HepG2 (cell line): ENCODE data around the gene PLA2G2A. TPM values are rescaled to one million over a fixed set of nuclear protein-coding genes. Genes with fewer than 3 reads are reported as not detected.

ENCODE experiments used
- ATAC-seq: fragments of 200-7000 bp; cut with Tn5 transposase; 3 replicates; pipeline ENCODE4 v1.9.1; 2020; ENCODE audit warnings: mild to moderate bottlenecking, moderate library complexity
- BruUV-seq: library from RNA; stranded (reverse); fragments of 400-500 nt; replicated peaks from 2 replicates; lab custom pipeline; 2021; lab: Mats Ljungman, UMichigan
- CTCF ChIA-PET: fragments of 300-600 bp; formaldehyde crosslinking; extraction: SDS; loops from one replicate; lab custom pipeline; 2021; ENCODE audit warnings: low total read pairs, inconsistent platforms, low intra/inter-chr PET ratio; lab: Yijun Ruan, JAX
- POLR2A ChIA-PET: fragments of 350-600 bp; sonication (Branson Sonifier 250); formaldehyde crosslinking; loops from one replicate; lab custom pipeline; 2020; ENCODE audit warnings: antibody characterized with exemption, inconsistent platforms; lab: Yijun Ruan, JAX
- DNase-seq: peaks from one replicate; pipeline ENCODE4 v3.0.0-alpha.2; 2015; ENCODE audit warnings: low spot score
- FAIRE-seq: peaks from 3 replicates; lab custom pipeline; 2011; peaks lifted over from hg19 to GRCh38; lab: Jason Lieb, UNC
- H2AFZ ChIP-seq: one replicate; pipeline ENCODE4 v1.6.1; 2011; ENCODE audit warnings: low read length, inconsistent platforms
- H3K27ac ChIP-seq: fragments of 300-600 bp; 3 replicates; pipeline ENCODE4 v1.8.0; 2011; ENCODE audit warnings: mixed run types, mild to moderate bottlenecking, mixed read lengths, low read length, inconsistent platforms; ENCODE audit not compliant: insufficient read depth; ENCODE audit errors: extremely low read length
- H3K27me3 ChIP-seq, 2 experiments: fragments of 200-600 bp in 1 of 2; 2 replicates in 1 of 2; 3 replicates in 1 of 2; pipeline versions ENCODE4 v1.6.0 to v1.8.0; 2011; ENCODE audit warnings: low read length in 2 of 2, mild to moderate bottlenecking in 2 of 2, moderate library complexity in 2 of 2, inconsistent platforms in 1 of 2; ENCODE audit not compliant: insufficient read depth in 2 of 2, control insufficient read depth in 1 of 2
- H3K36me3 ChIP-seq, 2 experiments: fragments of 200-600 bp in 1 of 2; replicated peaks in 1 of 2; 2 replicates in 1 of 2; 3 replicates in 1 of 2; pipeline versions ENCODE4 v1.5.1 to v1.8.0; 2011; ENCODE audit warnings: low read length in 2 of 2, inconsistent platforms in 1 of 2; ENCODE audit not compliant: insufficient read depth in 2 of 2, control insufficient read depth in 1 of 2
- H3K4me1 ChIP-seq: 2 replicates; pipeline ENCODE4 v1.5.1; 2012; ENCODE audit warnings: low read length, inconsistent platforms; ENCODE audit not compliant: insufficient read depth
- H3K4me2 ChIP-seq: 2 replicates; pipeline ENCODE4 v1.6.0; 2011; ENCODE audit warnings: low read depth, low read length, inconsistent platforms
- H3K4me3 ChIP-seq, 3 experiments: fragments of 200-600 bp in 1 of 3; sonication (generic), shearing (Covaris generic) in 1 of 3; replicated peaks in 1 of 3; 2 replicates each; pipeline ENCODE4 v1.5.1; 2011 to 2016; ENCODE audit warnings: low read length in 3 of 3, inconsistent platforms in 2 of 3, low read depth in 2 of 3, mild to moderate bottlenecking in 2 of 3, control low read depth in 1 of 3, mixed read lengths in 1 of 3; ENCODE audit not compliant: insufficient read depth in 1 of 3
- H3K79me2 ChIP-seq: one replicate; pipeline ENCODE4 v1.6.1; 2011; ENCODE audit warnings: low read length, inconsistent platforms; ENCODE audit not compliant: insufficient read depth
- H3K9ac ChIP-seq: 2 replicates; pipeline ENCODE4 v1.6.0; 2011; ENCODE audit warnings: mild to moderate bottlenecking, low read depth, low read length, inconsistent platforms; ENCODE audit not compliant: insufficient read depth
- H3K9me3 ChIP-seq: 2 replicates; pipeline ENCODE4 v1.5.1; 2012; ENCODE audit warnings: mild to moderate bottlenecking, low read length
- H4K20me1 ChIP-seq: 2 replicates; pipeline ENCODE4 v1.6.0; 2011; ENCODE audit warnings: inconsistent platforms, mild to moderate bottlenecking, low read length, moderate library complexity; ENCODE audit not compliant: insufficient read depth
- ESRRA ChIP-seq: sonication (generic); formaldehyde crosslinking; IDR thresholded peaks from 2 replicates; pipeline ENCODE4 v1.5.1; 2020; ENCODE audit warnings: mild to moderate bottlenecking, low read depth, missing genetic modification reagents
- KAT2B ChIP-seq: fragments of 150-350 bp; IDR thresholded peaks from 2 replicates; pipeline ENCODE4 v1.6.1; 2014; ENCODE audit warnings: low read depth, low read length, borderline replicate concordance
- KDM4B ChIP-seq: sonication (generic); formaldehyde crosslinking; IDR thresholded peaks from 2 replicates; pipeline ENCODE4 v1.4.0; 2020; ENCODE audit warnings: missing genetic modification reagents
- KLF16 ChIP-seq, 2 experiments: sonication (generic) in 1 of 2; formaldehyde crosslinking in 1 of 2; IDR thresholded peaks; 2 replicates each; pipeline versions ENCODE4 v1.6.1 to v1.8.0; 2016 to 2023; ENCODE audit warnings: missing genetic modification reagents in 2 of 2, missing compliant biosample characterization in 1 of 2
- MTA1 ChIP-seq: sonication (generic); formaldehyde crosslinking; IDR thresholded peaks from 2 replicates; pipeline ENCODE4 v1.4.0; 2020; ENCODE audit warnings: missing genetic modification reagents, mild to moderate bottlenecking, borderline replicate concordance
- SMAD3 ChIP-seq: sonication (generic); formaldehyde crosslinking; IDR thresholded peaks from 2 replicates; pipeline ENCODE4 v1.4.0; 2020; ENCODE audit warnings: missing genetic modification reagents
- TCF7 ChIP-seq: sonication (generic); IDR thresholded peaks from 2 replicates; pipeline ENCODE4 v1.6.1; 2016; ENCODE audit warnings: antibody characterized with exemption, low read depth
- TSC22D2 ChIP-seq: sonication (generic); formaldehyde crosslinking; IDR thresholded peaks from 2 replicates; pipeline ENCODE4 v1.5.1; 2020; ENCODE audit warnings: missing genetic modification reagents, mild to moderate bottlenecking, borderline replicate concordance
- ZMYM3 ChIP-seq: sonication (generic); formaldehyde crosslinking; IDR thresholded peaks from 2 replicates; pipeline ENCODE4 v1.5.1; 2020; ENCODE audit warnings: mild to moderate bottlenecking, missing genetic modification reagents
- ZNF251 ChIP-seq: sonication (generic); formaldehyde crosslinking; IDR thresholded peaks from 2 replicates; pipeline ENCODE4 v1.9.0; 2021; ENCODE audit warnings: mild to moderate bottlenecking, missing genetic modification reagents
- ZNF33B ChIP-seq: sonication (generic); formaldehyde crosslinking; IDR thresholded peaks from 2 replicates; pipeline ENCODE4 v1.5.1; 2020; ENCODE audit warnings: mild to moderate bottlenecking, missing genetic modification reagents
- ZNF674 ChIP-seq: sonication (generic); formaldehyde crosslinking; IDR thresholded peaks from 2 replicates; pipeline ENCODE4 v1.5.0; 2020; ENCODE audit warnings: low read depth, mild to moderate bottlenecking, missing genetic modification reagents
- ZNF713 ChIP-seq: sonication (generic); formaldehyde crosslinking; IDR thresholded peaks from 2 replicates; pipeline ENCODE4 v1.4.0; 2020; ENCODE audit warnings: mild to moderate bottlenecking, missing genetic modification reagents
- WGBS: methylation state at CpG from one replicate; pipeline ENCODE4 v1.1.6; 2017; ENCODE audit warnings: low lambda C conversion rate; 5-methylcytosine and 5-hydroxymethylcytosine counted together
- in situ Hi-C: cut with HindIII; loops from 2 replicates; pipeline ENCODE4 v1.10.0; 2017; ENCODE audit warnings: low pct_unique_long_range_greater_than_20kb; ENCODE audit not compliant: extremely low pct_ligation_motif_present
- intact Hi-C: fragments of 100-400 bp; cut with micrococcal nuclease; formaldehyde crosslinking; loops from one replicate; pipeline ENCODE4 v1.10.0; 2022; ENCODE audit not compliant: unreplicated experiment
- polyA plus RNA-seq, 8 experiments: library from polyadenylated mRNA; depleted of rRNA in 3 of 8; stranded (reverse) in 7 of 8; unstranded in 1 of 8; fragments of >200 nt; fragmentation: Illumina TruSeq in 4 of 8; extraction: Trizol in 4 of 8; gene quantifications; 2 replicates each; pipeline versions ENCODE4 v1.2.1 to v1.2.3, GENCODE V29; 2011 to 2016; ENCODE audit warnings: low read depth in 4 of 8, missing spikeins in 1 of 8, mixed read lengths in 1 of 8; ENCODE audit not compliant: insufficient read depth in 1 of 8
- total RNA-seq, 5 experiments: library from RNA; depleted of rRNA; stranded (reverse); fragments of >200 nt; fragmentation: Illumina TruSeq; extraction: Trizol; gene quantifications; 2 replicates each; pipeline ENCODE4 v1.2.3, GENCODE V29; 2016; ENCODE audit warnings: low read depth in 1 of 5
- TF ChIP-seq, protein P1 (sequence below), 2 experiments: sonication (generic) in 1 of 2; formaldehyde crosslinking in 1 of 2; IDR thresholded peaks; 2 replicates each; pipeline versions ENCODE4 v1.6.1 to v1.9.0; 2014 to 2022; ENCODE audit warnings: antibody characterized with exemption in 1 of 2, borderline replicate concordance in 1 of 2, inconsistent platforms in 1 of 2, low read depth in 1 of 2, missing genetic modification reagents in 1 of 2
- TF ChIP-seq, protein P2 (sequence below): sonication (generic); formaldehyde crosslinking; IDR thresholded peaks from 2 replicates; pipeline ENCODE4 v1.5.0; 2020; ENCODE audit warnings: mild to moderate bottlenecking, missing genetic modification reagents, borderline replicate concordance

The PLA2G2A gene
- total and polyA plus RNA-seq, 2 of the 13 experiments (the other 11 are each of a cell fraction or from before 2014, with no cell fraction given): 0.35 to 30.3 TPM

DNA sequence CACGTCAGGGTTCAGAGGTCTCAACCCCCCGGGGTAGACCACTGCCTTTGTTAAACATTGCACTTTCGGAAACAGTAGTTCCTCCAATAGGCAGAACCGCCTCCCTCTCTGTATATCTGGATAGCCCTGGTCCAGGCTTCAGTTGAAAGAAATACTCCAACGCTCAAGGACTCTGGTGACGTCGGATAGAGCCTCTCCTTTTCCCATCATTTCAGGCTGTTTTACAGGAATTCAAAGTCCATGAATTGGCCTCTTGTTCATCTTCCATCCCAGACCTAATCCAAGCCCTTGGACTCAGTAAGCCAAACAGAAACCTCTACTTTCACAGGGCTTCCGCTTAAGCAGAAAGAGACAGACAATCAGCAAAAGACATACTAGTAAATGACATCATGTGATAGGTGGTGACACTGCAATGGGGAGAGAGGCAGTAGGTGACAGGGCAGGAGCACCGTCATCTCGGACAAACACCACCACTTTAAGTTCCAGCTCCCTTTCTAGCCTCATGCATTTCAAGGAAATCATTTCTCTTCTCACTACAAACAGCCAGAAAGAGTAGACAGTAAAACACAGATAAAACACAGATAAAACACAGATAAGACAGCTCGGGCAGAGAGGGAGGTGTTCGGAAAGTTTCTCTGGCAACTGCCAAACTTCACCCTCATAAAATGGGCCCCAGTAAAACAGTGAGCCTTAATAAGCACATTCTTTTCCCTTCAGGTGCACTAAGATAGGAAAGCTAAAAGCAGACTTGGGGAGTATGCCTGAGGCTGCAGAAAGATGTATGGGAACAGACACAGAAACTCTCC is 2.3 kb upstream of the PLA2G2A start:
- Histone ChIP-seq H3K79me2 (no peaks in the 10 kb centered on the region), H3K36me3 (no peaks in the 10 kb centered on the region), H3K9me3 (no peaks in the 10 kb centered on the region), H3K27ac (peak overlapping the region; percentile 67), H3K4me2 (peak overlapping the region; percentile 74), H3K4me3 (peak overlapping the region in 2 of 3 experiments; percentile 13 to 41; a peak in 2 of 6 replicates), H3K4me1 (peaks cover 70% of the 10 kb centered on the region), H3K27me3 (no peaks in the 10 kb centered on the region), H4K20me1 (no peaks in the 10 kb centered on the region), H3K9ac (peak overlapping the region; percentile 66), H2AFZ (no peak overlapping the region)
- BruUV-seq: TSS peak; percentile 98
- POLR2A ChIA-PET: interaction anchor here (1.3 kb wide), 1 partner anchor 499 kb away, joined by 3 read pairs; no protein-coding TSS in a partner anchor
- in situ Hi-C loops (no loop called here), intact Hi-C loops (no loop called here)
- WGBS: under 1% methylated on average over 12 of the region's 12 CpGs
- FAIRE-seq (peak; percentile 89), ATAC-seq (peak; percentile 84), DNase-seq (peak; percentile 97)
- CTCF ChIA-PET: interaction anchor here (1.1 kb wide), 1 partner anchor 63 kb away, joined by 3 read pairs; no protein-coding TSS in a partner anchor
- TF ChIP-seq ZNF33B (CRISPR knock-in tag) (no peak), ZNF674 (CRISPR knock-in tag) (no peak), SMAD3 (CRISPR knock-in tag) (peak; percentile 76), ZMYM3 (CRISPR knock-in tag) (no peak; the same call in 1 of the 2 replicates), KDM4B (peak; percentile 10; the same call in 1 of the 2 replicates), ZNF713 (CRISPR knock-in tag) (no peak), KAT2B (no peak), TCF7 (0 out of 2 replicates have a peak, but pooled peaks have one; percentile 11), ESRRA (CRISPR knock-in tag) (no peak), KLF16 (CRISPR knock-in tag; IDR thresholded peaks at IDR 0.05) (no peak; a peak in 1 of 4 replicates), TSC22D2 (CRISPR knock-in tag) (no peak), ZNF251 (CRISPR knock-in tag) (no peak), MTA1 (no peak)
- TF ChIP-seq, protein P1, sequence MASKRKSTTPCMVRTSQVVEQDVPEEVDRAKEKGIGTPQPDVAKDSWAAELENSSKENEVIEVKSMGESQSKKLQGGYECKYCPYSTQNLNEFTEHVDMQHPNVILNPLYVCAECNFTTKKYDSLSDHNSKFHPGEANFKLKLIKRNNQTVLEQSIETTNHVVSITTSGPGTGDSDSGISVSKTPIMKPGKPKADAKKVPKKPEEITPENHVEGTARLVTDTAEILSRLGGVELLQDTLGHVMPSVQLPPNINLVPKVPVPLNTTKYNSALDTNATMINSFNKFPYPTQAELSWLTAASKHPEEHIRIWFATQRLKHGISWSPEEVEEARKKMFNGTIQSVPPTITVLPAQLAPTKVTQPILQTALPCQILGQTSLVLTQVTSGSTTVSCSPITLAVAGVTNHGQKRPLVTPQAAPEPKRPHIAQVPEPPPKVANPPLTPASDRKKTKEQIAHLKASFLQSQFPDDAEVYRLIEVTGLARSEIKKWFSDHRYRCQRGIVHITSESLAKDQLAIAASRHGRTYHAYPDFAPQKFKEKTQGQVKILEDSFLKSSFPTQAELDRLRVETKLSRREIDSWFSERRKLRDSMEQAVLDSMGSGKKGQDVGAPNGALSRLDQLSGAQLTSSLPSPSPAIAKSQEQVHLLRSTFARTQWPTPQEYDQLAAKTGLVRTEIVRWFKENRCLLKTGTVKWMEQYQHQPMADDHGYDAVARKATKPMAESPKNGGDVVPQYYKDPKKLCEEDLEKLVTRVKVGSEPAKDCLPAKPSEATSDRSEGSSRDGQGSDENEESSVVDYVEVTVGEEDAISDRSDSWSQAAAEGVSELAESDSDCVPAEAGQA (IDR thresholded peaks at IDR 0.05; ENCODE audit: low read depth): peak; percentile 69; the same call in 1 of the 2 replicates
- TF ChIP-seq, protein P1 (CRISPR knock-in tag; IDR thresholded peaks at IDR 0.05; ENCODE audit: borderline replicate concordance): no peak
- TF ChIP-seq, protein P2, sequence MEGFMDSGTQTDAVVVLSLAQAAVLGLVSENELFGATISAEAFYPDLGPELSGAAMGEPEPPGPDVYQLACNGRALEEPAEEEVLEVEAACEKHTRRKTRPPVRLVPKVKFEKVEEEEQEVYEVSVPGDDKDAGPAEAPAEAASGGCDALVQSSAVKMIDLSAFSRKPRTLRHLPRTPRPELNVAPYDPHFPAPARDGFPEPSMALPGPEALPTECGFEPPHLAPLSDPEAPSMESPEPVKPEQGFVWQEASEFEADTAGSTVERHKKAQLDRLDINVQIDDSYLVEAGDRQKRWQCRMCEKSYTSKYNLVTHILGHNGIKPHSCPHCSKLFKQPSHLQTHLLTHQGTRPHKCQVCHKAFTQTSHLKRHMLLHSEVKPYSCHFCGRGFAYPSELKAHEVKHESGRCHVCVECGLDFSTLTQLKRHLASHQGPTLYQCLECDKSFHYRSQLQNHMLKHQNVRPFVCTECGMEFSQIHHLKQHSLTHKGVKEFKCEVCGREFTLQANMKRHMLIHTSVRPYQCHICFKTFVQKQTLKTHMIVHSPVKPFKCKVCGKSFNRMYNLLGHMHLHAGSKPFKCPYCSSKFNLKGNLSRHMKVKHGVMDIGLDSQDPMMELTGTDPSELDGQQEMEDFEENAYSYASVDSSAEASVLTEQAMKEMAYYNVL: 0 out of 2 replicates have a peak, but pooled peaks have one; percentile 18
